ENCODE results near the gene OOEP.

- TF ChIP-seq CTCF (IDR thresholded peaks at IDR 0.05) (no peak), POLR2A (IDR thresholded peaks at IDR 0.05) (no peak)
Measured at GRCh38 chr6:73341335-73341734, 28.4 kb downstream of the OOEP start.
